ENCODE measurements around the gene LARGE2.

DNA sequence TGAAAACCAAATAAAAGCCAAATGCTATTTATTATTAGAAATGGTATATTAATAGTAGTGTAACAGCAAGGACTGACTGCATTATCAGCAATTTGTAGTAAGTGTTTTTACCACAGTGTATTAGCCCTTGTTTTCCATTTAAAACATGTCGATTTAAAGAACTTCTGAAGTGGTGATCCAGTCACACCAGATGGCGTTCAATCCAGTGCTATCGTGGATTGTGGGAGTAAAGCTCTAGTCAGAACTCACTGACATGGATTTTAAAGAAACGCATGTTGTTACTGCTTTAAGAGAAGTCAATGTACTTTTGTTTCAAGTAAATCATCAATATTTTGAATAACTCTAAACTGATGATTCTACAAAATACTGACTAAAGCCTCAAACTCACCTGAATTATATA lies 51.1 kb downstream of the LARGE2 start:
- TF ChIP-seq, protein P1, sequence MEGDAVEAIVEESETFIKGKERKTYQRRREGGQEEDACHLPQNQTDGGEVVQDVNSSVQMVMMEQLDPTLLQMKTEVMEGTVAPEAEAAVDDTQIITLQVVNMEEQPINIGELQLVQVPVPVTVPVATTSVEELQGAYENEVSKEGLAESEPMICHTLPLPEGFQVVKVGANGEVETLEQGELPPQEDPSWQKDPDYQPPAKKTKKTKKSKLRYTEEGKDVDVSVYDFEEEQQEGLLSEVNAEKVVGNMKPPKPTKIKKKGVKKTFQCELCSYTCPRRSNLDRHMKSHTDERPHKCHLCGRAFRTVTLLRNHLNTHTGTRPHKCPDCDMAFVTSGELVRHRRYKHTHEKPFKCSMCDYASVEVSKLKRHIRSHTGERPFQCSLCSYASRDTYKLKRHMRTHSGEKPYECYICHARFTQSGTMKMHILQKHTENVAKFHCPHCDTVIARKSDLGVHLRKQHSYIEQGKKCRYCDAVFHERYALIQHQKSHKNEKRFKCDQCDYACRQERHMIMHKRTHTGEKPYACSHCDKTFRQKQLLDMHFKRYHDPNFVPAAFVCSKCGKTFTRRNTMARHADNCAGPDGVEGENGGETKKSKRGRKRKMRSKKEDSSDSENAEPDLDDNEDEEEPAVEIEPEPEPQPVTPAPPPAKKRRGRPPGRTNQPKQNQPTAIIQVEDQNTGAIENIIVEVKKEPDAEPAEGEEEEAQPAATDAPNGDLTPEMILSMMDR (optimal IDR thresholded peaks at IDR 0.05 in 1 of 3, IDR thresholded peaks at IDR 0.05 in 1 of 3, conservative IDR thresholded peaks at IDR 0.05 in 1 of 3; ENCODE audit: extremely low read depth in 1 of 3, insufficient read depth in 2 of 3, low read length in 3 of 3) = no peak
- TF ChIP-seq EZH2 (IDR thresholded peaks at IDR 0.05; ENCODE audit: low read length) = no peak

Data from keratinocyte (primary cell).